HG03135 (cell line): ENCODE data around the gene ZFYVE26.

ENCODE experiments used
- ATAC-seq: cut with Tn5 transposase; IDR thresholded peaks from one replicate; pipeline ENCODE4 v1.9.1; 2021; ENCODE audit warnings: mild to moderate bottlenecking, moderate library complexity; ENCODE audit not compliant: unreplicated experiment

ZFYVE26 gene

DNA sequence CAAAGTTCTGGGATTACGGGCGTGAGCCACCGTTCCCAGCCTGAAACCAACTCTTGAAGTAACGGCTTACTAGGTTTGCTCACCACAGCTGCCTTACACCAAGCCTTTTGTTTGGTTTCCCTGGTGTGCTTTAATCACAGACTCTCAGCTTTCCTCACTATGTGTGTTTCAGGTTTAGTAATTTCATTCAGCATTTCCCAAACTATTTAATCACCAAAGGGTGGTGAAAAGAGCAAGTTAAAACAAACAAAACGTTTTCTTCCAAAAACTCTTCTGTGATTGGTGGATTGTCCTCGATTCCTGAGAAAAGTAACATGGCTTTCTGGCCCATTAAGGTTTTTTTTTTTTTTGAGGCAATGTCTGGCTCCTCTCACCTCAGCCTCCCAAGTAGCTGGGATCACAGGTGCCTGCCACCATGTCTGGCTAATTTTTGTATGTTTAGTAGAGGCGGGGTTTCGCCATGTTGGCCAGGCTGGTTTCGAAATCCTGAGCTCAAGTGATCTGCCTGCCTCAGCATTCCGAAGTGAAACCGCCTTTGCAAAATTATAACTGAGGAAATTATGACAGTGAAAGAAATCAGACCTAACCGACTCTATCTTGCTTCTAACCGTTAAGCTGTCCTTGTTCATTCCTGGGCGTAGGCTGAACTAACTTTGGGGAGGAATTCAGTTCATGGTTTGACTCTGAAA lies 1.5 kb upstream of the ZFYVE26 start:
- no peak for ATAC-seq

DNA sequence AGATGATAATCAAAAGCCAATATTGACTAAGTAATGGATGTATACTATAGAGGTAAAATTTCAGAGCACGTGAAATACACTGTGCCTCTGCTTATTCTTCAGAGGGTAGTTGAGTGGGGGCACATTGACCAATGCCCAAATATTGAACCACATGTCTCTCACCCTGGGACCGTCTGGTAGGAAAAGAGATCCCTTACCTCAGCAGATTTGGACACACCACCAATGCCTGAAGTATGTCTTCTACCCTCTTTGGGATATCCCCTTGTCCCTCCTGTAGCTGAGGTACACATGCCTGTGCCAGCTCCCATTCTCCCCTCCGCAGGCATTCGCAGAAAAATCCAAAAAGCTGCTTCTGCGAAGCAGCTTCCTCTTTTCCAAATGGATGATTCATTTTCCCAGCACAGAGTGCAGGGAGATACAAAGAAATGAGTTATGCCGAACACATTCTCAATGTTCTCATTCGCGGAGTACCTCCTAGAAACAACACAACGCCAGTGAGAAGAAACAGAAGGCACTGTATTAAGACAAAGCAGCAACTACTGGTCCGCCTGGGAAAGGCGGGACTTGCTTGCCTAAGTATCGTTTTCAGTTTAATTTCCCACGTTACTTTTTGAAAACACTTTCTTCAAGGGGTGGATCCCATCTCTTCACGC lies 691 bp downstream of the ZFYVE26 start:
- ATAC-seq, result no peak

DNA sequence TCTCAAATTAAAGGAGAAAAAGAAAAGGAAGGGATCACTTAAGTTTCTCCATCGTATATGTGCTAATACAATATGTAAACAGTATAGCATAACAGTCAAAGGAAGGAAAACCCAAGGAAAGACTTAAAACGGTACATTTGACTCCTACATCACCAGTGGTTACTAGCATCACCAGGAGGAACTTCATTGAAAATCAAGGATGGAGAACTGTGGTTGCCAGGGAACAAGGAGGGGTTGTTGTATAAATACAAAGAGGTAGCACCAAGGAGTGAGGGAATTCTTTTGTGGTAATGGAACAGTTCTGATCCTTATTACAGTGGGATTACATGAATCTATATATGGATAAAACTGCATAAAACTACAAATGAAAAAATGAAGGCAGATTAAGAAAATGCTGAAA lies 1.6 kb downstream of the ZFYVE26 start:
- no peak for ATAC-seq

DNA sequence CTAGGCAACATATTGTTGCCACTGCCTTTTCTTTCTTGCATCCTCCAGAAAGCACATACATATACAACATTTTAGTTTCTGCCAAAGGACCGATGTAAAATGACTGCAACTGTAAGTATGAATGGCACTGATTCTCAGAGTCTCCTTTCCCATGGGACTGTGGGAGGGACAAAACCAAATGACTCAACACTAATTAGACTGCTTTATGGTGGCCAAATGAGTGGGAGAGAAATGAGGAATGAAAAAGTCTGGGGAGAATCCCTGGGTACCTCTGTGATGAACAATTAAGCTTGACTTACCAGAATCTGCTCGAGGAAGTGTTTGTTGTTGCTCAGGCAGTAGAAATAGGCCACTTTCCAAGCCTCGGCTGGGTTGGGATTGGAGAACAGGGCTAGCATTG lies 10.1 kb downstream of the ZFYVE26 start:
- no peak for ATAC-seq

DNA sequence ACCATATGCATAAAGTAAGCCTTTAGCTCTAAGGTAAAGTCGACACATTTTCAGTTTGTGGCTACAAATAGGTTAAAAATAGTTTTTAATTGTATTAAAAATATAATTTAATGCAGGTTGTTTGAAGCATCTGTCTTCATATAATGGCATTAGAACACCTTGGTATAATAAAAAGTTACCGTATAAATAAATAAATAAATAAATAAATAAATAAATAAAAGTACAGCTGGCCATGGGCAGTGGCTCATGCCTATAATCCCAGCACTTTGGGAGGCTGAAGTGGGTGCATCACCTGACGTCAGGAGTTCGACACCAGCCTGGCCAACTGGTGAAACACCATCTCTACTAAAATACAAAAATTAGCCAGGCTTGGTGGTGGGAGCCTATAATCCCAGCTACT lies 15.6 kb downstream of the ZFYVE26 start:
- no peak for ATAC-seq

DNA sequence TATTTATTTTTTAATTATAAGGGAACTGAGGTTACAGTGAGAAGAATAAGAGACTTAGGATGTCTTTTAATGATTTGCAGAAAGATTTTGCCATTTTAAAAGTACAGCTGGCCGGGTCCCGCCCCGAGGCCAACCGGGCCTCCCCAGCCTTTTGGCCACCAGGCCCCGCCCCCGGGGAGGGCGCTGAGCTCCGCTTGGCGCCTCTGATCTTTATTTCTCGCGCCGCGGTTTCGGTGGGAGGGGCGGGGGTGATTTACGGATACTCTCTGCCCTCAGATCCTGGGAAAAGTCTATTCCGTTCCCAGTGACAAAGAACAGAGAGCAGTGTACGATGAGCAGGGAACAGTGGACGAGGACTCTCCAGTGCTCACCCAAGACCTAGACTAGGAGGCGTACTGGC lies 17.7 kb downstream of the ZFYVE26 start:
- no peak for ATAC-seq

DNA sequence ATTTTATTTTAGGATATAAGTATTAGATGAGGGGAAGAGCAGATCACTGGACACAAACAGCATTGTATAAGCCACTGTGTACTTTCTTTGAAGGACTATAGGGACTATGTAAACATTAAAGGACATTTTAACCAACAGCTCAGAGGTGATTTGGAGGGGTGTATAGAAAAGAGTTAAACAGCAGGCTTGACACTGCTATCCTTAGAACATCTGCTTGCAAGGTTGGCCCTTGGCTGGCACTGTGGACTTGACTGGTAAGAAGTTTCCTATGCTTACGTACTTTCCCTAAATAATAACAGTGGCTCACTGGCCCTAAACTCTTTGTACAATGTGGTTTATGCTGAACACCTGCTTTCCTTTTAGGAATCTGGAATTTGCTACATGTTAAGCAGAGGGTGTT lies 28.7 kb downstream of the ZFYVE26 start:
- no peak for ATAC-seq

DNA sequence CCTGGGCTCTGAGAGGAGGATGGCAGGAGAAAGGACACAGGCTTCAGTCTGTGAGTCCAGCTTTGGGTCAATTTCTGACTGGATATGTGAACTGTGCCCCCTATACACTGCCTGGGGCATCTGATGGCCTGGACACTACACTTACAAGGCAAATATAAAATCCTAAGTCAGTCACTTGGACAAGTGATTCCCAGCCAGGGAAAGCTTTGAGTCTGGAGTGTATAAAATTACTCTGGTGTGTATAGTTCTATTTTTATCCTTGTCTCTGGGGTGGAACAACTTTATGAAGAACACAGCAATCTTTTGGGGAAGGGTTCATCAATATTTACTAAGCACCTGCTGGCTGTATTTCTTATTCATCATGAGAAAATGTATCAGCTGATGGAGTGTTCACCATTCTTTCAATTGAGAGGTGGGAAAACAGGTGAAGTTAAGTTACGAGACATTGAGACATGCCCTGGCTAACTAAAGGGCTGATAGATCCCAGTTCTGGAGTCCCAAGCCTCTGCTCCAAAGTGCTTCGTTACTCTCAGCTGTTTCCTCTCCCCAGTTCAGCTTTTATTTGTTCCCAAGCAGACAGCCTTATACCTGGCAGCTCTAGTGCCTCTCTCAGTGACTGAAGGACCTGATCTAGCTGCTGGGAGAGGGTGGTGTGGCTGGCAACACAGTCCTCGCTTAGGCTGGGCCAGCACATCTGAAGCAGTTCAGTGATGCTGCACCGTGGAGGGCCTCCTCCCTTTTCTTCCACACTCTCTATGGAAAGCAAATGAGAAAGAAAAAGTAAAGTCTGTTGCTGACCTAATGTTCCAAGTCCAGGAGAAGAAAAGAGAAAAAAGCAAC lies 30.9 kb downstream of the ZFYVE26 start:
- no peak for ATAC-seq

DNA sequence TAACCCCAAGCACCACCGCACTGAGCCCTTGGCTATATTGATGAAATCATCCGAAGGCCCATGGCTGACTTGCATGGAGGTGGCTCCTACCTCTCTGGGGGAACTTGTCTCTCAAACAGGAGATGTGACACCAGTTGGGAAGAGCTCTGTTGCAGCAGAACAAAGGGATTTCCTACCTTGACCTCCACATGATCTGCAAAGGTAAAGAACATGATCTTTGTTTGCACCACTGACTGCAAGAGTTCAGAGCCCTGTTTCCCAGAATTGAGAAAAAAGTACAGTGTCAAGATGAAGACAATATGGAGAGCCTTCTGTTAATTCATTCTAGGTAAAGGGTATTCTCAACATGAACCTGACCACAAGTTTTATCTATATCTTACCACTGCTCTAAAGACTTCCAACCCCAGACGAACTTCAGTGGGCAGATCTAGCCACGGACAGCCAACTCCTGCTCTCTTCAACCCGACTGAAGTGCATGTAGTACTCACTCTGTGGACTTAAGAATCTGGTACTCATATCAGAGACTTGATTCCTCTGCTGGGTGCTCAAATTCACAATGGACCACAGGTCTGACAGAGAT lies 32.1 kb downstream of the ZFYVE26 start:
- ATAC-seq, result no peak

DNA sequence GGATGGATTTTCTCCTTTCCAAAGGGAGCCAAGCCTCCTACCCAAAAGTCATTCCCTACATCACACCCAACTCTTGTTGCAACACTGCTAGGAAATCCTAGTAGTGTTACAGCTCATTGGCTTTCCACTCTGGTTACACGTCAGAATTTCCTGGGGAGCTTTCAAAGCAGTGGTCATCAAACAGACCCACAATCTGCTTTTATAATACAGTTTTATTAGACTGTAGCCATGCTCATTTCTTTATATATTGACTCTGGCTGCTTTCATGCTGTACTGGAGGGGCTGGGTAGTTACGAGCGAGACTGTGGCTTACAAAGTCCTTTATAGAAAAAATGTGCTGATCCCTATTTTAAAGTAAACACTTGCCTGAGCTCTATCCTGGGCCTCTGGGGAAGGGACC lies 34.3 kb downstream of the ZFYVE26 start:
- ATAC-seq, result no peak

DNA sequence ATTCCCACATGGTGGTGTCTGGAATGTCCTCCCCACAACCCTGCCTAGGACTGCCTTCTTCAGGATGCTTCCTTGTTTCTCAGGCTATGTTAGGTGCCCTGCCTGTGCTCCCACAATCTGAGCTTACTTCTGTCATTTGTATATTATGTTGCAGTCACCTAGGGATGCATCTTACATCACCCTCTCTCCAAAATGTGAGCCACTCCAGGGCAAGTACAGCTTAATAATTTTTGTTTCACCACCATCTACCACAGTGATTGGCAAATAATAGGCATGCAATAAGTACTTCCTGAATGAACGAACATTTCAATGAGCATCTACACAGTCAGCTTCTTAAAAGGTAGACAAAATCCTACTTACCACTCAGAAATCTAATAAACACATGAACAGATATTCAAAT lies 37.6 kb downstream of the ZFYVE26 start:
- ATAC-seq, result no peak

DNA sequence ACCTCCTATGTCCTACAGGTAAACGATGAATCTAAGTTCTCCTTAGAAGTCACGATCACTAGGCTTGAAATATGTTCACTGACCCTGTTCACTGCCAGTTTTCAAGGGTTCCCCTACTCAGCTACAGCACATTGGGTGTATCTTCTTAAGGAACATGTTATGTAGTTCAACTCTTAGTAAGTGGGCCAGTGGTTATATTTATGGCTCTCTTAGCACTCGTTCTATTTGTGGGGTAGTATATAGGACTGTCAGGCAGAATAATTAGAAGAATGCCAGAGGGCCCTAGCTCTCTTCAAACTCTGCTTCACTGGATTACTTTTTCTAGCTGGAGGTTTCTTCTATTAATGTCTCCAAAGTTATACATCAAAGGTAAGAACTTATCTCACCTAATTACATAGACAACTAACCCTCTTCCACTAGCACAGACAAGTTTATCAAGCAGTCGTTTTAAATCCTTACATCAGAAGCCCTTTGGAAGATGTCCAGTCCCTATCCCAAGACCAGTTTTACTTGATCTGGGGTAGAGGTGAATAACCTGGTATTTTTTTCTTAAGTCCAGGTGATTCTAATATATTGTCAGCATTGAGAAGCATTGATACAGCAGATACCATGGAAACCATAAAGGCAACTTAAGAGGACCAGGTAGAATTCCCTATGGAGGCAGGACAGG lies 39.6 kb downstream of the ZFYVE26 start:
- ATAC-seq, result no peak

DNA sequence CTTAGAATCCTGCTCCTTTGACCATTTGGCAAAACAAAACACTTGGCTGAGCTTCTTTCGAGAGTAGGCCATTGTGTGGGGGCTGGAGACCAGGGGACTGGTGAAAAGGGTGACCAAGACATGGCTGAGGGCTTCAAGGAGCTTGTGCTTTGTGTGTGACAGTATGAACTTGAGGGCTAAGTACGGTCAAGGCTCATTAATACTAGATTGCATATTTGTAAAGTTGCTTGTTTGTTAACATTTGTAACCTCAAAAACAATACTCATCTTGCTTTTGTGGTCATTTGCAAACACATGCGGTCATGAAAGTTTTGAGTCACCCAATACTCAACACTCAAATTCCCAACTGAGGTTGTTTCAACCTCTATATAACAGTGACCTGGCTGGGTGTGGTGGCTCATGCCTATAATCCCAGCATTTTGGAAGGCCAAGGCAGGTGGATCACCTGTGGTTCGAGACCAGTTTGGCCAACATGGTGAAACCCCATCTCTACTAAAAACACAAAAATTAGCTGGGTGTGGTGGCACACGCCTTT lies 42.5 kb downstream of the ZFYVE26 start:
- no peak for ATAC-seq

DNA sequence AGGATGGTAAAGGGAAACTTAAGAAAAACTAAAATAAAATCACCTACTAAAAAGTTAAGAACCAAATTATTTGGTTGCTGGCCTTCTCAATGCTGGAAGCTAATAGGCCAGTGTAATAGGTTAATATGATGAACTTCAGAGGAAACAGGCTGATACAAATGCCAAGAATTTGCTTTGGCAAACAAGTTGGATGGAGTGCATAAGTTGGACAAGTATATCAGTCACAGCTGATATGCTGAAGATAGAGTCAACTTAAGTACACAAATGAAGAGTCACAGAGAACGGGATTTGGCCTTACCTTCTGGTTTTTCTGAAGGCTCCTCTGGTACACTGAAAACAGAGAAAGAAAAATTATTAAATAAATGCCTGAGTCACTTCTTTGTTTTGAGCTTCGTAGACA lies 48.2 kb downstream of the ZFYVE26 start:
- ATAC-seq, result no peak

DNA sequence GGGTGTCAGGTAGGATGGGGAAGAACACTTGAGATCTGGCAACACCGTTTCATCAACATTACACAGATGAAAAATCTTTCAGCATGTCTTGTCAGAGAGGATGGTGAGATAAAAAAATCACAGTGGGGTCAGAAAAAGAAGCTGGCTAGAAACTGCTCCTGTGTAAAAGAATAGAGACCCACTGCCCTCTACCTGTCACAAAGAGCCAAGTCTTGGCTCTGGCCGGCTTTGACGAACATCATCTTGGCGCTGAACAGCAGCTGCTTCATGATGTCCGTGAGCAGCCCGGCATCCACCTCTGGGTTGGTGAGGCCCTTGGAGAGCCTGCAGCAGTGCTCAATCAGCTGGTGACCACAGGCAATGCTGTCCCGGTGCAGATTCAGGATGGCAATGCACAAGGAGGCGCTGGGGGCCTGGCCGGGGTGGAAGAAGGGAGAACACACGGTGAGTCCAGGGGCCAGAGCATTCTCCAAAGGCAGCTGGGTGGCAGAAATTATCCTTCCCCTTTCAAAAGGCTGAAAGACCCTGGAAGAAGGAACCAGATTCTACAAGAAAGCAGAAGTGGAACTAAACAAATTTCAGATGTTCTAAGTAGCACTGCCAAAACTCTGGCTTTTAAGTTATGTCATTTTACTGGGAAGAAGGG lies 50.2 kb downstream of the ZFYVE26 start:
- no peak for ATAC-seq

DNA sequence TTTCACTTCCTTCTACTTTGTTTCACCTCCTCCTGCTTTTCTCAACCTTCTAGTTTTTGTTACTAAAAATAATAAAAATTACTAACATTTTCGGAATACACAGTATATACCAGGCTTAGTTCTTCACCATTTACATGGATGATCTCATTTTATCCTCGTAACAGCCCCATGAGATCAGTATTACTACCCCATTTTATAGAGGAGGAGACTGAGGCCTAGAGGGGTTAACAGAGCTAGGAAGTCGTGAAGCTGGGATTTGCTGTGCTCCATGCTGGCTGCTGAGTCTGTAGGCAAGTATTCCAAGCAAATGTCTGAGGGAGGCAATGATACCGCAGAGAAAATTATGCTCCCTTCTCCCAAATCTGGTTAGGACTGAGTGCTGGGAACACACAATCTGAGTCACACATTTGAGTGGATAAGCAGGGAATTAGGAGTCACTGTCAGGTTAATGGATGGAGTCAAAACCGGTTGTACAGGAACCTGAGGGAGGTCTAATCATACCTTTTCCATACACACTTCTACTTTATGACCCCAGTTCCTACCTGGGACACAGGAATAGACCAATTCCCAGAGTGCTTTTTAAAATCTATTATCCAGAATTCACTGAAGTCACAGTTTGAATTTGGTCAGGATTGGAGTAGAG lies 51.1 kb downstream of the ZFYVE26 start:
- no peak for ATAC-seq

DNA sequence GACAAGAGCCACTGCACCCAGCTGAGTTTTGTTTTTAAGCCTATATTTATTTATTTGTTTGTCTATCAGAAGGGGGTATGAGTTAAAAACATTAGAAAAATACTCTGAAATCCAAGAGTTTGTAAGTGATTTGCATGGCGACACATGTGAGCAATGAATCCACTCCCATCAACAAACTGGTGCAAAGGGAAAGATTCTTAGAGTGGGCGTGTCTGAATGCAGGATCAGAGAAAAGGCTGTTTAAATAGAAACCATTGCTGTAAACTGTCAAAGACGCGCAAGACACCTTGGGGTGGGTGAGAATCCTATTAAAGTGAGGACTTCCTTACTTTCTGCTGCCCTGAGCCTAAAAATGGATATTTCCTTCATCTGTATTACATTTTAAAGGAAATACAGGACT lies 51.9 kb downstream of the ZFYVE26 start:
- no peak for ATAC-seq

DNA sequence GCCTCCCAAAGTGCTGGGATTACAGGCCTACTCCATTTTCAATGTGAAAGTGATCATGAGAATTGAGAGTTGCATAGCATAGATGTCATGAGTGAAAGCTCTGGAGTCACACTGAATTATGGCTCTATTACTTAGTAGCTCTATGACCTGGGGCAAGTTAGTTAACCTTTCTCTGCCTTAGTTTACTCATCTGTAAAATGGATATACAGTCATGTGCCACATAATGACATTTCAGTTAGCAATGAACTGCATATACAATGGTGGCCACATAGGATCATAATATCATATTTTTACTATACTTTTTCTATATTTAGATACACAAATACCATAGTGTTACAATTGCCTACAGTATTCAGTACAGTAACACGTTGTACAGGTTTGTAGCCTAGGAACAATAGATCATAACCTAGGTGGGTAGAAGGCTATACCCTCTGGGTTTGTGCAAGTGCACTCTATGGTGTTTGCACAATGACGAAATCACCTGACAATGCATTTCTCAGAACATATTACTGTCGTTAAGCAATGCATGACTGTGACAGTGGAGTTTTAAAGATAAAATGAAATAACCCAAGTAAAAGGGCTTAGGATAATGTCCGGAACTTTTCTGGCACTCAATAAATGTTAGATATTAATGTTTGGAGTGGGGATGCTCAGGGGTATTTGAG lies 53.1 kb downstream of the ZFYVE26 start:
- ATAC-seq, result no peak

DNA sequence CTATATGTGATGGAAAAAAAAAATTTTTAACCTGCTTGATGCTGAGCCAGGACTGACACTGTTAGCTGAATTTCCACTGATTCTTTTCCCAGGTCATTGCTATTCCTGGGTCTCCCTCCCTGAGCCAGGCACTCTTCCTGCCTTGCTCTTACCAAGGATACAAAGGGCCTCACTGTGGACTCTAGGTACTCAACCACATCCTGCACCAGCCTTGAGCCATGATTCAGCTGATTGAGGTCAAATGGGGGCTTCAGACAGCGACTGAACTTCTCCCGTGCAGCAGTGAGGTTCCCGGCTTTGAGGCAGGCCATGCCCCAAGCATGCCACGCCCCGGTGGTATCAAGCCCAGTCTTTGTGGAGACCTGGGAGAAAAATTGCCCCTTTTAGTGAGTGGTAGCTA lies 54.3 kb downstream of the ZFYVE26 start:
- no peak for ATAC-seq
